ENCODE data around the gene MED1.

DNA sequence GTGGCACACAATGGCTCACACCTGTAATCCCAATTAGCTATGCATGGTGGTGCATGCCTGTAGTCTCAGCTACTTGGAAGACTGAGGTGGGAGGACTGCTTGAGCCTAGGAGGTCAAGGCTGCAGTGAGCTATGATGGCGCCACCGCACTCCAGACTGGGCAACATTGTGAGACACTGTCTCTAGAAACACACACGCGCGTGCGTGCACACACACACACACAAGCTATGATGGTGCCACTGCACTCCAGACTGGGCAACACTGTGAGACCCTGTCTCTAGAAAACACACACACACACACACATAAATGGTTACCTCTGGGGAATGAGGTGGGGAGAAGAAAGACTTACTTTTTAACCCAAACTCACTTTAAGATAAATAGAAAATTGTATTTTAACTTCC, 66.0 kb downstream of the MED1 start:
- TF ChIP-seq, protein P1, sequence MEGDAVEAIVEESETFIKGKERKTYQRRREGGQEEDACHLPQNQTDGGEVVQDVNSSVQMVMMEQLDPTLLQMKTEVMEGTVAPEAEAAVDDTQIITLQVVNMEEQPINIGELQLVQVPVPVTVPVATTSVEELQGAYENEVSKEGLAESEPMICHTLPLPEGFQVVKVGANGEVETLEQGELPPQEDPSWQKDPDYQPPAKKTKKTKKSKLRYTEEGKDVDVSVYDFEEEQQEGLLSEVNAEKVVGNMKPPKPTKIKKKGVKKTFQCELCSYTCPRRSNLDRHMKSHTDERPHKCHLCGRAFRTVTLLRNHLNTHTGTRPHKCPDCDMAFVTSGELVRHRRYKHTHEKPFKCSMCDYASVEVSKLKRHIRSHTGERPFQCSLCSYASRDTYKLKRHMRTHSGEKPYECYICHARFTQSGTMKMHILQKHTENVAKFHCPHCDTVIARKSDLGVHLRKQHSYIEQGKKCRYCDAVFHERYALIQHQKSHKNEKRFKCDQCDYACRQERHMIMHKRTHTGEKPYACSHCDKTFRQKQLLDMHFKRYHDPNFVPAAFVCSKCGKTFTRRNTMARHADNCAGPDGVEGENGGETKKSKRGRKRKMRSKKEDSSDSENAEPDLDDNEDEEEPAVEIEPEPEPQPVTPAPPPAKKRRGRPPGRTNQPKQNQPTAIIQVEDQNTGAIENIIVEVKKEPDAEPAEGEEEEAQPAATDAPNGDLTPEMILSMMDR (IDR thresholded peaks at IDR 0.05): no peak
- no peak for TF ChIP-seq EZH2 (IDR thresholded peaks at IDR 0.05; ENCODE audit: borderline replicate concordance, insufficient read depth, low read depth, low read length, poor library complexity, severe bottlenecking)
